Islet precursor cell (in vitro differentiated cells): ENCODE data around the gene TMEM135.

Experiments
- DNase-seq: peaks from one replicate; pipeline ENCODE4 v3.0.0-alpha.2; 2018

The TMEM135 gene

DNA sequence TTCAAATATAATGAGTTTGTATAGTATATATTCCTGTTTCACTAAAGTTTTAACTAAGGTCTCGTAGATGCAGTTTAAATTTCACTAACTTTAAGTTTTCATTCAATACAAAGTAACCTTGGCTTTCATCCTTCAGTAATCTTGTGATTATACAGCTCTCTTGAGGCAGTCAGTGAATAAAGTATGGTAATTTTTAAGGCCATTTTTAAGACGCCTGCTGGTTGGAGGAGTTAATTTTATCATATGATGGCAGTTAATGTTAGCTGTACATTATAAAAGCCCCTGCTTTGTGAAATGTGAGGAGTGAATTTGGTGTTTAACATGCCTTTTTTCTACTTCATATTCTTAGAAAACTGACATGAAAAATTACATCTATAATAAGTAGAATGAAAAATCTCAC, 163.6 kb downstream of the TMEM135 start:
- no peak for DNase-seq

DNA sequence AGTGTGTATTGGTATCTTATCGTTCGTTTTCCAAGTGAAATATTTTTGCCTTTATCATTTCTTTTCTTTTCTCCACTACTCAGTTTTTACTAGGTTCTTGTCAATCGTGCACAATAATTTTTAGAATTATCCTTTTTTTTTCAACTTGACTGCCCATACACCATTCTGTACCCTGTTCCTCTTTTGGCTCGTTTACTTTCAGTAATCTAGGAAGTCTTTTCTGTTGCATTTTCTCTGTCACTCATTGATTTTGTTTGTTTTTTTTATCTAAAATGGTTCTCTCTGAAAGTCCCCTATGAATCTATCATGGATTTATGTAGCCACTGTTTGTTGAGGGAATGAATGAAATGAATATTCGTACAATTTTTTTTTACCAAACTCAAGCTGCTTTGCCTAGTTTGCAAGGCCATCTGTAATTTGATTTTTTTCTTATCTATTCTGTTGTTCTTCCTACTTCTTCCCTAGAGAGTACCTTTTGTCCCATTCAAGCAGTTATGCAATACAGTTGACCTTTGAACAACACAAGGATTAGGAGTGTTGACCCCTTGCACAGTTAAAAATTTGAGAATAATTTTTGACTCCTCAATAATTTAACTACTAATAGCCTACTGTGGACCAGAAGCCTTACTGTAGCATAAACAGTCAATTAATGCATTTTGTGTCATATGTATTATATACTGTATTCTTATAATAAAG, 166.3 kb downstream of the TMEM135 start:
- DNase-seq: no peak

DNA sequence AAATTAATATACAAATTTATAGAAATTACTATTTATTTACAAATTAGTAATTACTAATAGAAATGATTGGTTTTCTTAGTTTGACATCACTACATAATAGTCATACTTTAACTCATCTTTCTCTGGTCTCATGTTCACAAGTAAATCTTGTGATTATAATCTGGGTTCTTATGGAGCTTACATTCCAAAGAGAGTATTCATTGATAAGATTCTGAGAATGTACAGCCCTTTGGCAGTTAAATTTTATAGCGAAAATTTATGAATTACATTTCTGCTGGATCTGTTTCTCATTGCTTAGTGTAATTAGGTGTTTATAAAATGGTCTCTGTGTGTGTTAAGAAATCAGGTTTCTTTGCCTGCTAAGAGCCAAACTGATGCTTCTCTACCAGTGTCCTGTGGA, 175.2 kb downstream of the TMEM135 start:
- DNase-seq: no peak

DNA sequence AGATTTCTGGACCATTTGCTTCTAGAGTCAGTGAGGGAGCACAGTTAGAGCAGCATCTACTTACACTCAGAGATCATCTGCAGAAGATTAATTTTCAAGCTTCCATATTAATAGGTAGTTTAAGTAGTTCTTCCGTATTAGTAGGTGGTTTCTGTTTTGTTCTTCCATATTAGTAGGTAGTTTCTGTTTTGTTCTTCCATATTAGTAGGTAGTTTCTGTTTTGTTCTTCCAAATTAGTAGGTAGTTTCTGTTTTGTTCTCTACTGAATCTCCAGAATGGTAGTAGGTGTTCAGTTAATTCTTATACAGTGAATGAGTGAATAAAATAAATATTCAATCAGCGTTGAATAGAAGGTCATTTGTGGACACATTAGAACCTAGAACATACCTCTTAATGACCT, 175.7 kb downstream of the TMEM135 start:
- no peak for DNase-seq

DNA sequence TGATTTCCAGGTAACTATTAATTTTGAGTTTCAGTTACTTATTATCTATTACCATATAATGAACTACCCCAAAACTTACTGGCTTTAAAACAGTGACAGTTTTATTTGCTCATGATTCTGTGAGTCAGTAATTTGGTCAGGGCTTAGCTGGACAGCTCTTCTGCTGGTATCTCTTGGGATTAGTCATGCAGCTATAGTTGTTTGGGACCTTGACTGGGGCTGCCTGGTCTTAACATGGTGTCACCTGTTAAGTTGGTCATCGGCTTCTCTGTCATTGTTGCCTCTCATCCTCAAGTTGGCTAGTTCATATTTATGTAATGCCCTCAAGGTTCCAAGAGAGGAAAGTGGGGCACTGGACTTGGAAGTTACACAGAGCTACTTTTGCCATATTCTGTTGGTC, 177.5 kb downstream of the TMEM135 start:
- DNase-seq: no peak

DNA sequence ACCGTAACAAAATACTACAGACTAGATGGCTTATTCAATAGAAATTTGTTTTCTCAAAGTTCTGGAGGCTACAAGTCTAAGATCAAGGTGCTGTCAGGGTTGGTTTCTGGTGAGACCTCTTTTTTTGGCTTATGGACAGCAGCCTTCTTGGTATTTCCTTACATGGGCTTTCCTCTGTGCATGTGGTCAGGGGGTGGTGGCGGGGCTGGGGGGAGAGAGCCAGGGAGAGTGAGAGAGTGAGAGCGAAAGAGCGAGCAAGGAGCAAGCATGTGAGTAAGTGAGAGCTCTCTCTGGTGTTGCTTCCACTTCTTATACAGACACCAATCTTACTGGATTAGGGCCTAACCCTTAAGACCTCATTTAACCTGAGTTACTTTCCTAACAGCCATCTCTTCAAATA, 181.5 kb downstream of the TMEM135 start:
- peak; percentile 57 for DNase-seq

DNA sequence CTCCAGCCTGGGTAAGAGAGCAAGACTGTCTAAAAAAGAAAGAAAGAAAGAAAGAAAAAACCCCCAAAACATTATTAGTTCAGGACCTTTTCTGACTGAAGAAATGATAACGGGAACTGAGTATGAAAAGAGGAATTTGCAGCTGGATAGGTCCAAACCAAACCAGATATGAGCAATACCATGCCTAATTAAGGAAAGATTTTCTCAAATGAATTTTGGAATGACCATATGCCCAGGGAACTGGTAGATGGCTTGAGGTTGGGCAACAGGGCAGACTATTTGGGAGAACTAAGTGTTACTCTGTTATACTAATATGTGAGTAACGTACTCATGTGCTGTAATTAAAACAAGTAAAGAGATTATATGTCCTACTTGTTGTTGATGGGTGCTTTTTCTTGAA, 186.1 kb downstream of the TMEM135 start:
- no peak for DNase-seq

DNA sequence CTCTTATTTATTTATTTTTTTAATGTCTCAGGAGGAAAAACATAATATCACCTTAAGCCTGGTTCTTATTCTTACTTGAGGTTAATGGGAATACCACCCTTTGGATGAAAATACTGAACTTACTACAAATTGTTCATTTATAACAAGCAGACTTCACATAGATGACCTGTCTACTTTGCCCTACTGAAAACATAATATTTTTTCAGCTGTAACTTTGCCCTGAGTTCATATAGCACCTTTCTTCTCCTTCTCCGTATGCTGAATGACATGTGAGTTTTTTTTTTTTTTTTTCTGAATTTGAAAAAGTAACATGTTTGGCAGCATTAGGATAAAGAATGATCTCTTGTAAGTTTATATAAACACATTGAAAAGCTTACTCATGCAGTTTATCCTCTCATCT, 186.8 kb downstream of the TMEM135 start:
- DNase-seq: no peak

DNA sequence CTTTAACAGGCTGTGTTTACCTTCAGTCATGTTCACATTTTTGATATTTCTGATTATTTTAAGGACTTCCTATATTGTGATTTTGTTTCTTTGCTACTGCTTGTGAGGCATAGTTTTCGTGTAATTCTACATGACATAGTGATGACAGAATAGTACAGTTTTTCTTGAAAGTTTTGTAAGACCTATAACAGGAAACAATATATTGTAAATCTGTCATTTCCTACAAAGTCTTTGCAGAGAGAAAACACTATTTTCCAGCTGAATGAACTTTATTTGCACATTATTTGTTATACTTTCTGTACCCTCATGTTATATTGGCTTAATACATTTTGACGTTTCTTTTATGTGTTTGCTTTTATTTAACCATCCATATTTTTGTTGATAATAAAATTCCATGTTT, 191.1 kb downstream of the TMEM135 start:
- DNase-seq: no peak

DNA sequence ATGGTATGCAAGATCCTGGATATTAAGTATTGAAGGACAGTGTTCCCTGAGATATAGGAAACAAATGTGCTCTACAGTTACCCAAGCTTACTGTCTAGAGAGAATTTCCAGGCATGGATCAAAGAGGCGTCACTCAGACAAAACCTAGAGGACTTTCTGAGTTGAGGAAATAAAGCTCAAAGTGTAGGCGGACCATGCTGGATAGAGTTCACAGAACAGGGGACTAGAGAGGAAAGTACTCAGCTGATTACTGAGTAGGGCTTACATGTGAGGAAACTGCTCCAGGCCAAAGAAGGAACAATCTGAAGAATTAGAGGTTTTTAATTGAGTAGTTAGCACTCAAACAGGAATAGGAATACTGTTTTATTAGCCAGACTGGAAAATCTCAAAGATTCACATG, 193.3 kb downstream of the TMEM135 start:
- no peak for DNase-seq

DNA sequence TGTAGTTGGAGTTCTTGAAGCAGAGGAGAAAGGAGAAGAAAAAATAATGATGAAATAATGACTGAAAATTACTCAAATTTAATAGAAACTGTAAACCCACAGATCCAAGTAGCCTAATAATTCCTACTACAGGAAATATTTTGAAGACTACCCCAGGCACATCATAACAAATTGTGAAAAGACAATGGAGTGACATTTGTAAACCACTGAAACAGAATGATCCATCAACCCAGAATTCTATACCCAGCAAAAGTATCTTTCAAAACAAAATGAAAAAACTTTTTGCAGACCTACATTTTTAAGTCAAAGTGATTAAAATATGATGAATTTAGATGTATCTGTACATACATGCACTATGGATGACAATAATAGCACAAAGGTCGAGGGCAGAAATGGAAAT, 194.6 kb downstream of the TMEM135 start:
- no peak for DNase-seq

DNA sequence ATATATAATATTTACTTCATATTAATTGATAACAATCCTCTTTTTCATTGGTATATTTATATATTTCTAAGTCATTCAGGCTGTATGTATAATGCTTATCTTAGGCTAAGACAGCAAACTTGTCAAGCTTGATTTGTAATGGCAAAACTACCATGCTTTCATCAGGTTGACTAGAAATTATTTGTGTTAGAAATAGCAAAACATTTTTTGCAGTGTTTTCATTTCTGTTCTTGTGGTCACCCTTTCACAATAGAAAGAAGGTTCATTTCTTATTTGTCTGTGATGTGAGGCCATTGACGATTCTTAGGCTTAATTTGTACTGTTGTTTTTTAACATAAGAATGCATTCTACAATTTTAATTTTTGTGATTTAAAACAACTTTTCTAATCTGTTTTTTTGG, 197.6 kb downstream of the TMEM135 start:
- DNase-seq: no peak

DNA sequence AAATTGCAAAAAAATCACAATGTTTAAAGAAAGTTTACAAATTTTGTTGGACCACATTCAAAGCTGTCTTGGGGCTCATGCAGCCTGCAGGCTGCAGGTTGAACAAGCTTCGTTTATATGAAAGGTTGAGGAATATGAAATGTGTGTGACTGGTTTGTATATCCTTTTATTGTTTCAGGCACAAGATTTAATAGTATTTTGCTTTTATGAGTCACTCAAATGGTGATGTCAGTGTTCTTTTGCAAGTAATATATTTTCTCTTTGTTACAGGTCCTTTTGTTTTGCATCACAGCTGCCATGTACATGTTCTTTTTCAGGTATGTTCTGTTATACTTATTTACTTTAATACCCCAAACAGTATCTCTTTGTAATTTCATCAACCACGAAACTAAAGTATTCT, 198.6 kb downstream of the TMEM135 start:
- DNase-seq: no peak

DNA sequence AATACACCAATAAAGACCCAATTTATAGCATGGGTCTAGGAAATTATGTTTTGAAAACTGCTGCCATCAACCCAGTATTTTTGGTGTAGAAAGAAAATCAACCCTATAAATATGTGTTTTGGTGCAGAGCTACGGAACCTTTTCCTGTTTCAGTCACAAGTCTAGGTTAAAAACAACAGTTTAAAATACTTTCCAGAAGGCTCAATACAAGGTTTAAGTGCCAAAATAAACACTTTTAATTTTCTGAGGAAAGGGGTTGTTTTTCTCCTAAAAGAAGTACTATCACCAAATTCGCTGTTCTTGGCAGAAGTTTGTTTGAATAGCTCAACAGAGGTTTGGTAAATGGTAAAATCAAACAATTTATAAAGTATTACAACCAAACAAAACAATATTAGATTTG, 201.3 kb downstream of the TMEM135 start:
- DNase-seq: no peak

DNA sequence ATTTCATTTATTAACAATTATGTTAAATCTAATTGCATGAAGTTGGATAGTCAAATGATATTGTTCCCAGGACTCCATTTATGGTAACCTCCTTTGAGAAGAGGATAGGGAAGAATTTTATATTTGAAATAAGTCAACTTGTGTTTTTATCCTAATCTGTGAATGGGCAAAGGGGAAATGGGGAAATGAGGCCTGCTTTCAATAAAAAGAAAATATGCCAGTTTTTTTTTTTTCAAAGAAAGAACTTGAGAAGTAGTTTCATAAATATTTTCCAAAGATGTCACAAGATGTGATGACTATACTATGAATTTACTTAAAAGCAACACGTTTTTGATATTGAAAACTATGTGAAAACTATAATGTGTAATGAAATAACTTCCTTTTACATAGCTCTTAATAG, 201.8 kb downstream of the TMEM135 start:
- DNase-seq: no peak

DNA sequence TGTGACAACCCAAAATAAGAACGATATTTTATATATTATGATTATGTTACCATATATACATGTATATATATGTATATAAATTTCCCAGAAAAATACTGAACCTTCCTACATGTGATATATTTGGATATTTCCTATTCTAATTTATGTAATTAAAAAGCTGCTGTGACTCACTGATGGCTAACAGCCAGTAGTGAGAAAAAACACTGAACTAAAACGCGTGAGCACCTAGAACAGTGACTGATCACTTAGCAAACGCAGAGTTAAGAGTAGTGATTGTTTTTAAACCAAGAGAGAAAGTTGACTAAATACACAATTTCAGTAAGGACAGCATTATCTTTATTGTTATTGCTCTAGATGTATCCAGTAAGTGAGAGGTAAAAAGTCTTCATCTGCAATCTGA, 213.8 kb downstream of the TMEM135 start:
- no peak for DNase-seq

DNA sequence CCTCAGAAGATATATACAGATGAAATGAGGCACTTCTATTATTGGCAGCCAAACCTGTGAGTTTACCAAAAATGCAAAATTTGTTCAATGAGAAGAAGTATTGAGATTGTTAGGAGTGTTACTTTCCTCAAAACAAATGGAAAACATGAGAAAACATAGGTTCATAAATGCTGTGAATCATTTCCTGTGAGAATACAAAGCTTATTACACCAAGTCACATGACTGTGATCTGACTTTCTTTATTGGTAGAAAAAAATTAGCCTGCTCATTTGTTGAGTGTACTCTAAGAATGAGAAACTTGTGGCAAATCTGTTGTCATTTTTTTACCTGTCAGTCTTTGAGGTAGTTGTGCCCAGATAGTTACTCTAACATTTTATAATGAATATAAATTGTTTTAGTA, 215.1 kb downstream of the TMEM135 start:
- DNase-seq: no peak

DNA sequence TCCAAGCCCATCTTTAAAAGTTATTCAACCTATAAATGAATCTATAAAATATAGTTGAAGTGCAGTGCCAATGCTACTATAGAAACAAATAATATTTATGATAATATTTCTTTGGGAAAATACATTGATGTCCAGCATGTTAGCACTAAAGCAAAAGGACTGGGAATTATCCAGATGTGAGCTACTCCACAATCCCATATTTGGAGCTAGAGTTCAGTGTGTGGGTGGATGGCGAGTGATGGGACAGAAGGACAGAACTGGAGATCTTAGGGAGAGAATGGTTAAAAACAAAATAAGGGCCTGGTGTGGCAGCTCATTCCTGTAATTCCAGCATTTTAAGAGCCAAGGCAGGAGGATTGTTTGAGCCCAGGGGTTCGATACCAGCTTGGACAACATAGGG, 216.8 kb downstream of the TMEM135 start:
- no peak for DNase-seq

DNA sequence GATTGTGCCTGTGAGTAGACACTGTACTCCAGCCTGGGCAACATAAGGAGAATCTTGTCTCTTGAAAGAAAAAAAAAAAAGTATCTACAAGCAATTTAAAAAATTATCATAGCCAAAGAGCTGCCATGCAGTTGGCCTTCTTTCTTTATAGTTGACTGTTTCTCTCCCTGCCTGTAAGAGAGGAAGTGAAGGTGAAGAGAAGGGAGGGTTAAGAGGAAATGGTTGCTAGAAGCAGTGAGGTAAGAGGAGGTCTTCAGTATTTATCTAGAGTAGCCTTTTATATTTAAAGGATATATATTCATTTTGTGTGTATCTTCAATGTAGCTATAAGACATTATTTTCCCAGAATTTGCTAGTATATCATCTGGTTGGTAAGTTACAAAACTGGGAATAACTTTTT, 217.9 kb downstream of the TMEM135 start:
- no peak for DNase-seq

DNA sequence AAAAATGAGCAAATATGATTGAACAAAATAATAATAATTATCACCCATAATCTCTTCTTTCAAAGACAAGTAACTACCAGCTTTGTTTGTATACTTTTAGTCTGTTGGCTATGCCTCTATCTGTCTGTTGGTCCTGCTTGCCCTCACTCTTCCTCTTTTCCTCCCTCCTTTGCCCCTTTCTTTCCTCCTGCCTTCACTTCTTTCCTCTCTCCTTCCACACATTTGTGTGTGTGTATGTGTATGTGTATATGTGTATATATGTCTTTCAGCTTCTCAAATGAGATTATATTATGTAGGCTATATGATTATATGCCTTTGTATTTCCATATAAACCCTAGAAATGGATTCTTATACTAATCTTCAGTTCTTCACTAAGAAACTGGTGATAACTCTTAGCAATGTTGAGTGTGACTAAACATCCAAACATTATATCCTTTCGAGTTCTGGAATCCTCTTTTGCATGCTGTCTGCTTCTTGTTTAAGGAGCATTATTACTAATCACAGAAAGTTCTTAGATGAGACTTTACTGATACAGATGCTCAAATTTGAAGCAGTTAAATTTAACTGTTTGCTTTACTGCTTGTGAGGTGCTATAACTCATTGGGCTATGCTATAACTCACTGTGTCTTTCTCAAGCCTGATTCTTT, 219.1 kb downstream of the TMEM135 start:
- no peak for DNase-seq

DNA sequence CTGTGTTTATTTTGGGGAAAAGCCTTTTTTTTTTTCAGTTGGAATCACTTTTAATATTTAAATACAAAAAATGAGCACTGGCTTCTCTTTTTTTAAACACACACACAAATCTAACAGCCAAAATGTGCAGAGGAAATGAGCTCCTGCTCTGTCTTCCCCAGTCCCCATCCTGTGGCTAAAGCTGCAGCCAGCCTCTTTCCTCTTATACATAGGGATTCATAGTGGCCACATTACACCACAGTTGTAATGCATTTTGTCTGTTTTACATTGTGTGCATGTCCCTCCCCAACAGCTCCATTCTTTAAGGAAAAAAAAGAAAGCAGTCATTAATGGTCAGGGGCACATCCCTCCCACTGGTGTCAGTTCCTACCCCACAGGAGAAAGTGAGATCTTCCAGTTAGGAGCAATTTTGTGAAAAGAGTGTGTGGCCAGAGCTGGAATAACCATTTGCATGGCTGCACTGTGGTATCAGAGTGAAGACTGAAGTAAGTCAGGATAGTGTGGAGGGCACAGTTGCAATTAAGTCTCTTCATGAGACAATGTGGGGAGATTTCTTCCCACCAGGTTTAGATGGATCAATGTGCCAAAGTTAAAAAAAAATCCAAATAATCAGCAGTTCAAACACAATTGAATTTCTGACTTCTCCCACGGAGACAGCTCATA, 220.6 kb downstream of the TMEM135 start:
- no peak for DNase-seq

DNA sequence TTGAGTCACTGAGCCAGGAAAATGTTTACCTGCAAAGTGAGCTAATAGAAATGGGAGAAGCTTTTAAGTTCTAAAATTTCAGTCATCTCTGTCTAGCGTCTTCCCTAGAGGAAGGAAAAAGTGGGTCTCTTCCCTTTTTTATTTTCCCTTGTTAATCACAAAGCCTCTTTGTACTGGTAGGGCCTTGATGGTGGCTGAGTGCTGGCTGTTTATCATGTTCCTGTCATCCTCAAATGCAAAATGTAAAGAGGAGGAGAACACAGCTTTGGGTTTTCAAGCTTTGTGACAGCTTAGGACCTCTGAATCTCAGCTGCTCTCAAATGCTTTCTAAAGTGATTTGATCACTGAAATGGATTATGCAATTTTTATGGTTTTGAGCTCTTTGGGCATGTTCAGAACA, 222.0 kb downstream of the TMEM135 start:
- DNase-seq: peak; percentile 55

DNA sequence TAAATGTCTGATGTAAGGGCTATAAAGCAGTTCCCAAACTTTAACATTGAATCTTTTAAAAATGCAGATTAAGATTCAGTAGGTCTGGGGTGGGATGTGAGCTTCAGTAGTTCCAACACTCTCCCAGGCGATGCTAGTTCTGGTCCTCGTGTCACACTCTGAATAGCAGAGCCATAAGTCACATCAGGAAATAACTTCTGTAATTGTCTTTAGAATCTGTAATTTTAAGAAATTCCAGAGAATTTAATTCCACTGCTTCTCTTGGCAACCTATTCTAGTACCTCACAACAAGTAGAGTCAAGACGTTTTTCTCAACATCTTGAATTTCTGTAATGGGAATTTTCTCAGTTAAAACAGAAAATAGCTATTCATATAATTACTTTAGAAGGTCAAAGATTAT, 223.1 kb downstream of the TMEM135 start:
- DNase-seq: no peak

DNA sequence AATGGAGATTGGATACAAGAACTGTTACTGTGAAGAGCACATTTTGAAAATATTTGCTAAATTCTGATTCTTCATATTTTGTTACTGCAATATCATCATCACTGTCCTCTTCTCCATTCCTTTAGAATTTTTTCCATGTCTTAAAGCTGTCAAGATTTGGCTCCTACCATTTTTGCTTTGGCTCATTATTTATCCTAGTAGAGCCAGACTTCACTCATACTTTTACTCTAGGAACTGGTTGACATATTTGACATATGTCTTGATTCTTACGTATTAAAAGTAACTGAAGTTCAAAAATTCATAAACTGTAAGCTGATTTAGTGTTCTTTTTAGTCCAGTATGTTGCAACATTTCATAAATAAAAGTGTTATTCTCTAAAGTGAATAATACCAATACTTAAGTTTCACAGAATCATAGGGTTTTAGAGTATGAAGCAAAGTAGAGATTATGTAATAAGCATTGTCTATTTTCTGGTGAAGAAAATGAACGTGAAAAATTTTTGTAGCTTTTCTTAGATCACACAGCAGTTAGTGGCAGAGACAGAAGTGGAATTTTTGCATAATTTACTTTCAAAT, 225.6 kb downstream of the TMEM135 start:
- DNase-seq: no peak
